T-helper 9 cell (primary cell): ENCODE measurements around the gene CNOT6L.
A peak's percentile ranks its signal among the peaks of the same experiment; 100 is the strongest.
"Not testable (repeated sequence)": the region's sequence is repeated elsewhere in the genome, so short reads cannot be mapped to it uniquely, and the experiment has no call there.

Source experiments
- DNase-seq: peaks from one replicate; pipeline ENCODE4 v3.0.0-alpha.2; 2020
- total RNA-seq, 2 donors: gene quantifications; one replicate each; lab custom pipeline; 2026; lab: John Stamatoyannopoulos, UW

CNOT6L gene
- 303 to 341 reads per million in 2 donors for total RNA-seq

DNA sequence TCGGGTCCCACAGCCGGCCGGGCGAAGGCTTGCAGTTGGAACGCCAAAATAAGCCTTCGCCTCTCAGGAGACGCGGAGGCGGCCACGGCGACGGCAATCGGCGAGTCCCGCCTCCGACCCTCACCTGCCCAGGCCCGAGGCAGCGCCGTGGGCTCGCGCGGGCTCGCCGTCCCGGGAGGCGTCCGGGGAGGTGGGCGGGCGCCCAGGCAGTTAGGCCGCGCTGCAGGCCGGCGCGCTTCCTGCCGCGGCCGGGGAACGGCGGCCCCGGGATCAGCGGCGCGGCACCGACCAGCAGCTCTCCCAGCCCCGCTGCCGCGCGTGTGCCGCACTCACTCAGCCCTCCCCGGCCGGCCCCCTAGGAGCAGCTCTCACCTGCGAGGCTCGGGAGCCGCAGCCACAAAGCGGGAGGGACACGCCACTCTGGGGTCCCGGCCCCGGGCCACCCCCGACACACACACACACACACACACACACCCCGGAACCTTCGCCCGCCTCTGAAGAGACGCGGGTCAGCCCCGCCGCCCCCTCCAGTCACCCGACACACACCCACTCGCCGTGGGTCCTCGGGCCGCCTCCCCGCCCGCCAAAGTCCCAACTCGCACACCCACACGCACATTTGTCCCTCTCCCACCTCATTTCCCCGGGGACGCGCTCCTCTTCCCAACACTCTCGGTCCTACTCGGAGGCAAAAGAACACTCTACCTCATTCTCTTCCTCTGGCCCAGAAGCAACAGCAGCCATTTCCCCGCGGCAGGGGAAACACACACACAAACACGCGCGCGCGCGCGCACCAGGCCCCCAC, at the start of gene CNOT6L:
Gene CNOT6L (minus strand): TSS at position 767 of the 802 bp plus-strand sequence. CDS start 60 bp downstream, at position 707.
- peak; percentile 36 for DNase-seq

DNA sequence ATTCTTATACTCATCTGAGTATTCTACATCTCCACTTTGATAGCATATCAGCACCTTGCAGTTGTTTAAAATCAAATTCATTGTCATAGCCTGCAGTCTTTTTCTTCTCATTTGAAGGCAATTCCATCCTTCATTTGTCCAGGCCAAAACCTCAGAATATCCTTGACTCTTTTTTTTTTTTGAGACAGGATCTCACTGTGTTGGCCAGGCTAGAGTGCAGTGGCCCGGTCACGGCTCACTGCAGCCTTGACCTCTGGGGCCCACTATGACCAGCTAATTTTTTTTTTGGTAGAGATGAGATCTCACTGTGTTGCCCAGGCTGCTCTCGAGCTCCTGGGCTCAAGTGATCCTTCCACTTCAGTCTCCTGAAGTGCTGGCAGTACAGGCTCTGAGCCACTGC, 46.1 kb upstream of the CNOT6L start:
- DNase-seq = no peak

DNA sequence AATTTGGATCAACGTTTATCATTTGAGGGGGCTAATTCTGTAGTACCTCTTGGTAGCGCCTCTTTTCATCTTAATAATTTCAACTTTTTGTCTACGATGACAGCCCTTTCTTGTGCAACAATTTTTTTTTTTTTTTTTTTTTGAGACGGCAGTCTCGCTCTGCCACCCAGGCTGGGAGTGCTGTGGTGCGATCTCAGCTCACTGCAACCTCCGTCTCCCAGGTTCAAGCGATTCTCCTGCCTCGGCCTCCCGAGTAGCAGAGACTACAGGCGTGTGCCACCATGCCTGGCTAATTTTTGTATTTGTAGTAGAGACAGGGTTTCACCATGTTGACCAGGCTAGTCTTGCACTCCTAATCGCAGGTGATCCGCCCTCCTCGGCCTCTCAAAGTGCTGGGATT, 44.2 kb upstream of the CNOT6L start:
- not testable (repeated sequence) for DNase-seq

DNA sequence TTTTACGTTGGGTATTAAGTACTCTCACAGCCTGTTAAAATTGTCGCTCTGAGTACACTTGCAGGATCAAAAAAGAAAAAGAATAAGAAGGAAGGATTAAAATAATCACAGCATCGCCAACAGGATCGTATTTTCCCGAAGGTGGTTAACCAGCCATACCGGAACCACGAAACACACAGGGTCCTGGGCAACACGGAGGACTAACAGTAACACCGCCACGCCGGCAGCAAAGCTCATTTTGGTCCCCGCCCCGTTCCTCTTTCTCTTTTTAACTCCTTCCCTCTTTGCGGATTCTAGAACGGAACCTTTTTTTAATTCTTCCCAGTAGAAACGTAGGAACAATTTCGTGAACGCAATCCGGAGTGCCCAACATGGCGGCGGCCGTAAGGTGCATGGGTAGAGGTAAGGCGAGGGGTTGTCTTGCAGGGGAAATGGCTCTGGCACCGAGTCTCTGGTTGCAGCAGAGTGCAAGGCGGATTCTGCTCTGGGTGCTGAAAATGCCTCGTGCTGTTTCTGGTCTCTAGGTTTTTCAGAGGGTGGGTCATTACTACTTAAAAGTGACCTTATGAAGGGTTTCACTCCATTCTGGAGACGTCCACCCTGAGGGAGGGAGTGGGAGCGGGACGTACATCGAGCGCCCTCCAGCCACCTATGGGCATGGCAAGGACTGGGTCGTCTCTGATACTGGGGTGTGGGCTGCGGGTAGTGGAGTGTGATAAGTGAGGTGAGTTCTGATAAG, 43.5 kb upstream of the CNOT6L start, which contains the start of gene MRPL1:
Gene MRPL1 (plus strand): TSS at position 353 of the 739 bp plus-strand sequence. CDS start 19 bp downstream, at position 372.
- peak; percentile 80 for DNase-seq

DNA sequence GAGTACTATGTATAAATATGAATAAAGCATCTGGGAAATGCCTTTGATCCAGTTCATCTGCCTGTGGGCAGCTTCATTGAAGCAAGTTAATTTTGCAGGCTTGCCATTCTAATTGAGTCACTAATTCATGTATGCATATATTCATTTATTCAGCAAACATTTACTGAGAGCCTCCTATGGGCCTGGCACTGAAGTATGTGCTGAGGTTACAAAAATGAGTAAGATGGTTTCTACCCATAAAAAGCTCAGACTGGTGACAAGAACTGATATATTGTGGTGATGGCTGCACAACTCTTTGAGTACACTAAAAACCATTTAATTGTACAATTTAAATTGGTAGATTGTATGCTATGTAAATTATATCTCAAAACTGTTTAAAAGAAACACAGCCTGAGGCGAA, 42.3 kb upstream of the CNOT6L start:
- no peak for DNase-seq

DNA sequence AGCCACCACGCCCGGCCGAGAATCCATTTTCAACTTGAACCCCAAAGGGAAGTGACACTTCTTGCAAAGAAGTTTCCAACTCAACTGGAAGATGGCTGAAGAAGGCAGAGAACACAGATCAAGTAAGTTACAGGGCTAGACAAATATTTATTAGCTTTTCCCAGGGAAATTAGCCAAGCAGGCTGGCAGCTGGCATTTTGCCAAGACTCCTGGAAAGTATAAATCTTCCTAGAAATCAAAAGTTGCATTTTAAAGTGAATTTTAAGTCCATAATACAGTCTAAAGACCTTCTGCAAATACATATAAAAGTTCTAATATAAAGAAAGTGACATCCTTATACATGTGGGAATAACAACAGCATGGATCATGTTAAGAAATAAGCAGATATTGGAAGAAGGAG, 40.1 kb upstream of the CNOT6L start:
- no peak for DNase-seq

DNA sequence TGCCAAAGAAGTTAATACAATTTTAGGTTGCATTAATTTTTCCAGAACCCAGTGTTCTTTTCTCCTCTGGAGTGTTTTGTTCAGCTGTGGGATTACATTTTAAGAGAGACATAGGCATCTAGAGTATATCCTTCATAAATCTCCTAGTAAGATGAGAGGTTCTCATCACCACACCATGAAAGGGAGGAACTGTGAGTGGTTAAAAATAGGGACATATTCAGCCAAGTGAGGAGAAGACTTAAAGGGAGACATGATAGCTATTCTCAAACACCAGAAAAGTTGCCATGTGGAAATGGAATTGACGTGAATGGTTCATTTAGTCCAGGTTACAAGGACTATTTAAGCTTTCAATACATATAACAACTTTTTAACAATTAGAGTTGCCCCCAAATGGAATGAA, 37.0 kb upstream of the CNOT6L start:
- DNase-seq = no peak

DNA sequence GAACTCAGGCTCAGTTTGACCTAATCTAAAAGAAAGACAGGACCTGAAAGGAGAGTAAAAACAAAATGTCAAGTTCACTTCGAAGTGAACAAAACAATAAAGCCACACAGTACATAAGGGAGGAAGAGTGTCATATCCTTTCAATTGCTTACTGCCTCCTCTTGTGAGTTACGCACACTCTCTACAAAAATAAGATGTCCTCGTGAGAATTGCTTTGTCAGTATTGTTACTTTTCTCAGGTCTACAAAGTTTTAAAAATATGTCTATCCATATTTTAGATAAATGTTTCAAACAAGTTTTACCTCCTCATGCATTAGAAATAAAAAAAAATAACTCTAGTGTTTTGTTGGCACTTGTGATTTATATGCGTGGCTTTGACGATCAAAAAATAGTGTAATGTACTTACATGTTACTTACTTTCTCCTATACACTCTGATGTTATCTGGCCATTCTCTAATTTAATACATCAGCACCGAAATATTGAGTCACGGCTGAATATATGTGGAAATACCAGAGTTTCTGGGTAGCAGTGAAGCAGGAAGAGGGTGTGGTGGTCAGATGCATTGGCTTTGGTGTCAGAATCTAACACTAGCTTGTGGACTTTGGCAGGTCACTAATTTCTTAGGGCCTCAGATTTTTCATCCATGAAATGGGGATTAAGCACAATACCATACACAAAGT, 35.4 kb upstream of the CNOT6L start:
- no peak for DNase-seq

DNA sequence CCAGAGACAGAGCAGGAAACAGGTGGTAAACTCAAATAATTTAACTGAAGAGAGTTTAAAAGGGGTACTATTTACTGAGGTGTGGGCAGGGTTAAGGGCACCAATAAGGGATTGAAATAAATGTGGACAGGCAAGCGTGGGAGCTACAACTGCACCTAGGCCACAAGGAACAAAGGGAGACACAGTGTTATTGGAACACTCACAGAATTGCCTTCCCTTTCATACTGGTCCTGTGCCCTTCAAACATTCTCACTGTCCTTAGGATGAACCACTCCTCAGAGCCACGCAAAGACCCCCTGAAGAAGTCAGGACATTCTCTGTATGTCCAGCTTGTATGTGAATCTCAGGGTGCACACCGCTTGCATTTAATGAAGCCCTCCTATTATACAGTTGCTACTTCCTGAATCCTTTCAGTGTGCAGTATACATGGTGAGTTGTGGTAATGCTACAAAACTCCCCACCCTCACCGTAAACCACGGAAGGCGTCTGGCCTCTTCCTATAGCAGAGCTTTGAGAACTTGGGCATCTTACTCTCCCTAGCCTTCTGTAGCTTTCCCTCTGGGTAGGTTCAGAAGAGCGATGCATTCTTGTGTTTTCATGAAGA, 33.8 kb upstream of the CNOT6L start:
- peak; percentile 55 for DNase-seq

DNA sequence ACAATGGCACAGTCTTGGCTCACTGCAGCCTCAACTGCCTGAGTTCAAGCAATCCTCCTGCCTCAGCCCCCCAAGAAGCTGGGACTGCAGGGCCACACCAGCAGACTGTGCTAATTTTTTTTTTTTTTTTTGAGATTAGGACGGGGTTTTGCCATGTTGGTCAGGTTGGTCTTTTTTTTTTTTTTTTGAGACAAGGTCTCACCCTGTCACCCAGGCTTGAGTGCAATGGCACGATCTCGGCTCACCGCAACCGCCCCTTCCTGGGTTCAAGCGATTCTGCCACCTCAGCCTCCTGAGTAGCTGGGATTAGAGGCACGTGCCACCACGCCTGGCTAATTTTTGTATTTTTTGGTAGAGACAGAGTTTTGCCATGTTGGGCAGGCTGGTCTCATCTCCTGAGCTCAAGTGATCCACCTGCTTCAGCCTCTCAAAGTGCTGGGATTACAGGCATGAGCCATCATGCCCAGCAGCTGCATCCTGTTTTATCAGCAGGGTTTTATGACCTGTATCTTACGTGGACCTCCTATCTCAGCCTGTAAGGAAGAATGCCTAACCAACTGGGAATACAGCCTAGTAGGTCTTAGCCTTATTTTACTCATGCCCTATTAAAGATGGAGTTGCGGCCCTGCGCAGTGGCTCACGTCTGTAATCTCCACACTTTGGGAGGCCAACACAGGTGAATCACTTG, 30.3 kb upstream of the CNOT6L start:
- DNase-seq = no peak

DNA sequence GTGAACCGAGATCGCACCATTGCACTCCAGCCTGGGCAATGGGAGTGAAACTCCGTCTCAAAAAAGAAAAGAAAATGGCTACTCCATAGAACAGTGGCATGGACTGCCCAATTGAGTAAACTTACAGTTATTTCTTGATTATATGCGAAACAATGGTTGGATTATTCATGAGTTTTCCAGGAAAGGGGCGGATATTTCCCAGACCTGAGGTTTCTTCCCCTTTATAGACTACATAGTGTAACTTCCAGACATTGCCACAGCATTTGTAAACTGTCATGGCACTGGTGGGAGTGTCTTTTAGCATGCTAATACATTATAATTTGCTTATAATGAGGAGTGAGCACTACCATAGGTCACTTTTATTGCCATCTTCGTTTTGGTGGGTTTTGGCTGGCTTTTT, 29.3 kb upstream of the CNOT6L start:
- DNase-seq = no peak

DNA sequence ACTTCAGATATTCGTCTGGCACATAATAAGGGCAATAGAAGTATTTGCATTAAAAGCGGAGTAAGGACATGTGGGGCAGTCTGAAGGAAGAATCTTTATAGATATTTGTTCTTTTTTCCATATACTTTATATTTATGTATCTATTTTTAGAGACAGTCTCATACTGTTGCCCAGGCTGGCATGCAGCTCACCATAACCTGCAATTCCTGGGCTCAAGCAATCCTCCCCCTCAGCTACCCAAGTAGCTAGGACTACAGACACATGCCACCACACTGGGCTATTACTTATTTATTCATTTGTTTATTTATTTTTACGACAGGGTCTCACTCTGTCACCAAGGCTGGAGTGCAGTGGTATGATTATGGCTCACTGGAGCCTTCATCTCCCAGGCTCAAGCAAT, 26.8 kb upstream of the CNOT6L start:
- DNase-seq = no peak

DNA sequence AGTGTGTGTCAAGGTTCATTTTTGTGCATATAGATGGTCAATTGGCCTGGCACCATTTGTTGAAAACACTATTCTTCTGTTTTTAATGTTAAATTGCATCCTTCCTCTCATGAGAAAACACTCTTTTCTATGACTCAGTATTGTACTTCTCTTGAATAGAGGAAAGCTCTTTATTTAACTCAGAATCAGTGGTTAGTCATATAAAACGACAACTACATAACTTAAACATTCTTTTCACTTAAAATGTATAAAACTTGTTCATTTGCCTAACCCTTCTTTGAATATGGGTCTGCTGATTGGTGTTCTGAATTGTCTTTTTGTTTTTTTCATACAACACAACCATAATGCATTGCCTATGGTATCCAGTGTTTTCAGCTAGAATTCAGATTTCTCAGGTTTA, 26.2 kb upstream of the CNOT6L start:
- DNase-seq = no peak

DNA sequence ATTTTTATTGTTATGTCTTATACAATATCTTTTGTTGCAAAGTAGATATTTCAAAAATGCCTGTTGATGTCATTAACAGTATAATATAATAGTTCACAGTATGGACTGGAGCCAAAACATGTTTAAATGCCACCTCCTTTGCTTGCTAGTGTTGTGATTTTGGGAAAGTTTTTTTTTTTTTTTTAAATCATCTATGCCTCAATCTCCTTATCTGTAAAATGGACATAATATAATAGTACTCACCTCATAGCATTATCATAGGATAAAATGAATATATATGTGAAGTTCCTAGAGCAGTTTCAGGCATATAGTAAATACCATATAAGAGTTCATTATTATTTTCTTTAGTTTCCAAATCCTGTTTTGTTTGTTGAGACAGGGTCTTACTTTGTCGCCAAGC, 25.2 kb upstream of the CNOT6L start:
- DNase-seq = no peak

DNA sequence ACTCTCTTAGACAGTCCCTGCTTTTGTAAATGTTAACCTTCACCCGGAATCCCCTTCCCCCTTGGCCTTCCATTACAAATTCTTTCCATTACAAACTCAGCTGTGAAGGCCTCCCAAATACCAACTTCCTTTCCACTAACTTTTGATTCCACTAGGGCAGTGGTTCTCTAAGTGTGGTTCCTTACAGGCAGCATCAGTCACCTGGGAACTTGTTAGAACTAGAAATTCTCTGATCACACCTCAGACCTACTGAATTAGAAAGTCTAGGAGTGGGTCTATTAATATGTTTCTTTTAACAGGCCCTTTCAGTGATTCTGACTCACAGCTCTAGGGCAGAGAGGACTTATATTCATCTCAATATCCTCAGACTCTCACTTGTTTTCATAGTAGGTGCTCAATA, 24.5 kb upstream of the CNOT6L start:
- DNase-seq = no peak

DNA sequence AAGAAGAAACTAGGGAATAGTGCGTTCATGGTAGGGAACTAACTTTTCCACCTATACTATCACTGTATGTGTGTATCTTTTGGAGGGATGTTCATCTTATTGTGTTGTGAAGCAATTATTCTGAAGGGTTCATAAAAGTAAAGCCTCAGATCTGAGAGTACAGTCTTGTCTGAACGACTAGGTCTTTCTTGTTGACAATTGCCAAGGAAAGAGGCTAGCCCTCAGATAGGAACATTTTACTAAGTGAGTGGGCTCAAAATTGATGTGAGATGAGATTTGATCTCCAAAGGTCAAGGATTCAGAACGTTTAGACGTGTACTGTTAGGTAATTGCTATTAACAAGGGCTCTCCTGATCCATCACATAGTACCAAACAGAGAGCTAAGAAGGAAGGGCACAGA, 15.2 kb upstream of the CNOT6L start:
- DNase-seq = no peak

DNA sequence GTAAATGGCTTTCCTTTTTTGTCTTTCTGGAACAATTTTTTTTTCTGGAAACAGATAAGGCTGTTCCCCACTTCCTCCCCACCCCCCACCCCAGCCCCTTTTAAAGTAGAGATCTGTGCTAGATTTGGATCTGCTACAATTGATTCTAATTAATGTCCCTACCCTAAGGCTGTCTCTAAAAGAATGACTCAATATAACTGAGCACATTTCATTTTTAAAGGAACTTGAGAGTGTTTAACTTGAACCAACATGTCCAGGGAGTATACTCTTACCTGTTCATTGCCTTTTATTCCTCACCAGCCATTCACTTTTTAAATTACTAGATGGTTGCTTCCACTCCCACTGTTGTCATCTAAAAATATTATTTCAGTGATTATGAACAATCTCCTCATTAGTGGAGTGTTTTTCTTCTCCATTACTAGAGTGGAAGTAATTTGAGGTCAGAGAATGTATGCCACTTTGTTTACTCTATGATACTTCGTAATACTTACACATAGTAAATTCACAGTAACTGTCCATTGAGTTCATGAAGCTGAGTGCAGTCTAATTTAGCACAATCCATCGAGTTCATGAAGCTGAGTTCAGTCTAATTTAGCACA, 14.1 kb upstream of the CNOT6L start:
- no peak for DNase-seq

DNA sequence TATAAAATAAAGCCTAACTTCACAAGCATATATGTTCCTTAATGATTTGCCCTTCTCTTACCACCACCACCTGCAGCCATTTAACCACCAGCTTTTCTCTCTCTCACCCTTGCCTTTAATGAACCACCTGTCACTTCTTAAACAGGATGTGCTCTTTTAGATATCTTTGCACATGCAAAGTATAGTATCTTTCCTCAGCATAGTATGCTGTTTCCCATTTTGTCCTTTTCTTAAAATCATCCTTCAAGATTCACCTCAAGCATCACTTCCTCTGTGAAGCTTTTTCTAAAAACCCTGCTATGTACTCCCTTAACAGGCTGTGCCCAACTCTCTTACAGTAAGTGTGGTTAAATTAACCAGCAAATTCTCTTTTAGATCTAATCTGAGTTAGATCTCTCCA, 8.2 kb upstream of the CNOT6L start:
- no peak for DNase-seq

DNA sequence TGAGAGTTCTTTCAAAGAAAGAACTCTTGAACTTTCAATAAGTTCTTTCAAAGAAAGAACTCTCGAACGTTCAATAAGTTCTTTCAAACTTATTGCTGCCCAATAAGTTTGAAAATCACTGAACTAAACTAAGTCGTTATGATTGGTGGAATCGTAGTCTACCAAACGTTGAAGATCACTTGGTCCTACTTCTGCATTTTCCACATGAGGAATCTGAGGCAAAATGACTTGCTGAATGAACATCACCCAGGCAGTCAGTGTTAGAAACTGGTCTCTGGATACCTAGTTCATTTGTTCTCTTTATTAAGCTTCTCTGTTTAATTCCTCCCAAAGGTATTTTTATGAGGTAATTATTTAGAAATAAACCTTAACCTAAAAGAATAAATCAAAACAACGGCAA, 7.1 kb upstream of the CNOT6L start:
- DNase-seq = no peak

DNA sequence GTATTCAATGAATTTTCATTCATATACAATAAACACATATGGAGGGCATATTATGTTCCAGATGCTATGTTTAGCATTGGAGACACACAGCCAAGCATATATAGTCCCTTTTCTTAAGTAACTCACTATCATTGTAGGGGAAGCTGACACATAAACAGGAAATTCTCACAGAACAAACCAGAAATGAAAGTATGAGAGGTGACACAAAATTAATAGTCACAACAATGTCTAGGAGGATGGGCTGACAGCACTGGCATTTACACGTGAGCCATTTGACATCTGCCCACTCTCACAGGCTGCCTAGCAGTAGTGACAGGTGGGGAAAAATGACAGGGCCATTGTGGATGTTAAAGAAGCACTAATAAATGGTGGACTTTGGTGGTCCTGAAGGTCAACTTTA, 2.6 kb upstream of the CNOT6L start:
- DNase-seq = peak; percentile 22

DNA sequence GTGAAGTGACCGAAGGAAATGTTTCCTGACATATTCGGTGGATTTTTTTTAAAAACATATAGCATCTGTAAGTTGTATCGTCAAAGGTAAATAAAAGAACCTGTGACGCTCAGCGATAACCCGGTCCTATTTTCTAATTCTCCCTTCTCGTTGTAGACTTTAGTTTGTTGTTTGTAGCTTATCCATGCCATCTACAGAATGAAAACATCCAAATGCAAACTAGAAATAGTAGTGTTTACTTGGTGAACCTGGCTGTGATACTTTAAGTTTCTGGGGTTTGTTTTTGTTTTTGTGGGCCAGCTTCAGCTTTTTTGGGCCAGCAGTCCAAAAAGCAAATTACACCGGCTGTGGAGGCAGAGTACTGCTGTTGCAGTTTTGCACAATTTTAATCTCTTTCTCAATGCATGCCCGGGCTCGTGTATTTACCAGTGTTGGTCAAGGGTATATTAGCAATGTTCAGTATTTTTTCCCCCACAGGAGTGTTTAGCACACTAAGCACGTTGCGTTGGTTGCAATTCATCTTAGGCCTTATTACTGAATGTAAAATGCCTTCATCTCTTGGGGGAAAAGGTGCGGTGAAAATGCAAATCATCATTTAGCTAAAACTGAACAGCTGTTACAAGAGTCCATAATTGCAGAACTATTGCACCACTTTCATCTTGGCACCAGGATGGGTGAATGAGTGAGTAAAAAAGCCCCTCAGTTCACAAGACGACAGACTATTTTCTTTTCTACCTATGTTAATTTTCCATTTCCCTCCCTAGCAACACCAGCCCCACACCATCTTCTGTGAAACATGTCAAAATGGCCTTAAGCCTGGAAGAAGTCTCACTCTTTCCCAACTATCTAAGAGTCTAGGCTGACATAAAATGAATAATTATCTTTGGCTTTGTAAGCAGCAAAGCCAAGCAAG, 1.7 kb upstream of the CNOT6L start:
- DNase-seq = no peak
